ENCODE results near the gene GALNT6. TPM values are rescaled to one million over a fixed set of nuclear protein-coding genes. Genes with fewer than 3 reads are reported as not detected.

GALNT6 gene
- total RNA-seq, 1 experiment from 2014 or later, result 190 TPM

- BruUV-seq (replicated peaks), result no TSS peak
- no peaks in the 10 kb centered on the region for H3K9me3 Mint-ChIP-seq (ENCODE audit: unreplicated experiment)
- peaks cover 19% of the 10 kb centered on the region for H3K36me3 ChIP-seq (ENCODE audit: control insufficient read depth, insufficient read depth, low read length)
These were observed 9.8 kb downstream of the GALNT6 start for GRCh38 chr12:51381226-51382079.

GRCh38 chr12:51379571-51379970, 11.6 kb downstream of the GALNT6 start:
- H3K36me3 ChIP-seq (ENCODE audit: control insufficient read depth, insufficient read depth, low read length), result peaks cover 21% of the 10 kb centered on the region
- CTCF ChIA-PET, result no interaction called here
- H3K9me3 Mint-ChIP-seq (ENCODE audit: unreplicated experiment), result no peaks in the 10 kb centered on the region

More at GRCh38 chr12:51381226-51382079, 9.8 kb downstream of the GALNT6 start:
- Mint-ChIP-seq H3K4me1 (ENCODE audit: low read depth, unreplicated experiment) (peaks cover 18% of the 10 kb centered on the region), H3K27ac (ENCODE audit: unreplicated experiment) (no peak overlapping the region), H3K4me3 (ENCODE audit: unreplicated experiment) (no peak overlapping the region), H3K36me3 (ENCODE audit: insufficient read depth, unreplicated experiment) (peaks cover 91% of the 10 kb centered on the region), H3K27me3 (ENCODE audit: insufficient read depth, unreplicated experiment) (no peaks in the 10 kb centered on the region)
- POLR2A ChIA-PET, result interaction anchor here (0.6 kb wide), 1 partner anchor 61 kb away, joined by 8 read pairs; no protein-coding TSS in a partner anchor
- intact Hi-C loops (cut with micrococcal nuclease; ENCODE audit: unreplicated experiment), result no loop called here
- no peak overlapping the region for H3K4me3 ChIP-seq (ENCODE audit: low read depth, low read length)
- no peaks in the 10 kb centered on the region for H3K9me3 ChIP-seq
- CTCF ChIA-PET, result no interaction called here
- no peaks in the 10 kb centered on the region for H3K4me1 ChIP-seq
- no peak for DNase-seq
- H3K27me3 ChIP-seq (replicated peaks; ENCODE audit: control insufficient read depth, insufficient read depth, low read length), result no peaks in the 10 kb centered on the region
- TF ChIP-seq CTCF (IDR thresholded peaks at IDR 0.05; ENCODE audit: insufficient read depth in 1 of 2, low read depth in 1 of 2, low read length in 1 of 2, severe bottlenecking in 1 of 2, unreplicated experiment in 1 of 2), result no peak

GRCh38 chr12:51378749-51379148, 12.5 kb downstream of the GALNT6 start:
- no peaks in the 10 kb centered on the region for H3K9me3 Mint-ChIP-seq (ENCODE audit: unreplicated experiment)
- intact Hi-C loops (cut with micrococcal nuclease; ENCODE audit: unreplicated experiment), result no loop called here
- H3K4me1 Mint-ChIP-seq (ENCODE audit: low read depth, unreplicated experiment), result peaks cover 9% of the 10 kb centered on the region
- no peak overlapping the region for H3K4me3 Mint-ChIP-seq (ENCODE audit: unreplicated experiment)
- H3K27me3 ChIP-seq (replicated peaks; ENCODE audit: control insufficient read depth, insufficient read depth, low read length), result no peaks in the 10 kb centered on the region
- no peaks in the 10 kb centered on the region for H3K9me3 ChIP-seq
- peaks cover 21% of the 10 kb centered on the region for H3K36me3 ChIP-seq (ENCODE audit: control insufficient read depth, insufficient read depth, low read length)
- POLR2A ChIA-PET, result no interaction called here
- no peak for TF ChIP-seq CTCF (IDR thresholded peaks at IDR 0.05; ENCODE audit: insufficient read depth in 1 of 2, low read depth in 1 of 2, low read length in 1 of 2, severe bottlenecking in 1 of 2, unreplicated experiment in 1 of 2)
- H3K27ac Mint-ChIP-seq (ENCODE audit: unreplicated experiment), result no peak overlapping the region
- peaks cover 98% of the 10 kb centered on the region for H3K36me3 Mint-ChIP-seq (ENCODE audit: insufficient read depth, unreplicated experiment)
- BruUV-seq (replicated peaks), result no TSS peak
- no peaks in the 10 kb centered on the region for H3K27me3 Mint-ChIP-seq (ENCODE audit: insufficient read depth, unreplicated experiment)
- no peaks in the 10 kb centered on the region for H3K4me1 ChIP-seq
- DNase-seq, result no peak
- CTCF ChIA-PET, result interaction anchor here (0.6 kb wide), 1 partner anchor 509 kb away, joined by 3 read pairs; the partner anchor contains the start of gene ANKRD33
- H3K4me3 ChIP-seq (ENCODE audit: low read depth, low read length), result no peak overlapping the region

More at GRCh38 chr12:51379571-51379970, 11.6 kb downstream of the GALNT6 start:
- Histone ChIP-seq H3K27me3 (replicated peaks; ENCODE audit: control insufficient read depth, insufficient read depth, low read length) (no peaks in the 10 kb centered on the region), H3K4me1 (no peaks in the 10 kb centered on the region), H3K4me3 (ENCODE audit: low read depth, low read length) (no peak overlapping the region), H3K9me3 (no peaks in the 10 kb centered on the region)
- no peaks in the 10 kb centered on the region for H3K27me3 Mint-ChIP-seq (ENCODE audit: insufficient read depth, unreplicated experiment)
- H3K27ac Mint-ChIP-seq (ENCODE audit: unreplicated experiment), result no peak overlapping the region
- intact Hi-C loops (cut with micrococcal nuclease; ENCODE audit: unreplicated experiment), result no loop called here
- TF ChIP-seq CTCF (IDR thresholded peaks at IDR 0.05; ENCODE audit: insufficient read depth in 1 of 2, low read depth in 1 of 2, low read length in 1 of 2, severe bottlenecking in 1 of 2, unreplicated experiment in 1 of 2), result no peak
- no TSS peak for BruUV-seq (replicated peaks)
- DNase-seq, result no peak
- POLR2A ChIA-PET, result no interaction called here
- no peak overlapping the region for H3K4me3 Mint-ChIP-seq (ENCODE audit: unreplicated experiment)
- peaks cover 9% of the 10 kb centered on the region for H3K4me1 Mint-ChIP-seq (ENCODE audit: low read depth, unreplicated experiment)
- peaks cover 99% of the 10 kb centered on the region for H3K36me3 Mint-ChIP-seq (ENCODE audit: insufficient read depth, unreplicated experiment)
